Measurements from ENCODE around the gene FSTL5.

The FSTL5 gene

GRCh38 chr4:161336016-161336530 is 827.7 kb downstream of the FSTL5 start:
- Mint-ChIP-seq H3K4me3 (no peak overlapping the region), H3K36me3 (ENCODE audit: low read depth) (no peaks in the 10 kb centered on the region), H3K9me3 (no peaks in the 10 kb centered on the region), H3K4me1 (no peaks in the 10 kb centered on the region), H3K27me3 (ENCODE audit: low read depth, poor library complexity) (peaks cover 4% of the 10 kb centered on the region), H3K27ac (no peak overlapping the region)
- TF ChIP-seq CTCF (IDR thresholded peaks at IDR 0.05) = no peak
- DNase-seq = no peak
